ENCODE measurements around the gene BLM.
"Not testable (repeated sequence)": the region's sequence is repeated elsewhere in the genome, so short reads cannot be mapped to it uniquely, and the experiment has no call there.

DNA sequence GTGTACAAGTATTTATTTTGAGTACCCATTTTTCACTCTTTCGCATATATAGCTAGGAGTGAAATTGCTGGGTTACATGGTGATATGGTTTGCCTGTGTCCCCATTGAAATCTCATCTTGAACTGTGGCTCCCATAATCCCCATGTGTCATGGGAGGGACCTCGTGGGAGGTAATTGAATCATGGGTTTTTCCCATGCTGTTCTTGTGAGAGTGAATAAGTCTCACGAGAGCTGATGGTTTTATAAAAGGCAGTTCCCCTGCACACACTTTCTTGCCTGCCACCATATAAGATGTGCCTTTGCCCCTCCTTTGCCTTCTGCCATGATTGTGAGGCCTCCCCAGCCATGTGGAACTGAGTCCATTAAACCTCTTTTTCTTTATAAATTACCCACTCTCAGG, 23.4 kb downstream of the BLM start:
- not testable (repeated sequence) for TF ChIP-seq RXRA, FOSL2 (IDR thresholded peaks at IDR 0.05; ENCODE audit: borderline replicate concordance, low read depth)
- TF ChIP-seq, protein P1, sequence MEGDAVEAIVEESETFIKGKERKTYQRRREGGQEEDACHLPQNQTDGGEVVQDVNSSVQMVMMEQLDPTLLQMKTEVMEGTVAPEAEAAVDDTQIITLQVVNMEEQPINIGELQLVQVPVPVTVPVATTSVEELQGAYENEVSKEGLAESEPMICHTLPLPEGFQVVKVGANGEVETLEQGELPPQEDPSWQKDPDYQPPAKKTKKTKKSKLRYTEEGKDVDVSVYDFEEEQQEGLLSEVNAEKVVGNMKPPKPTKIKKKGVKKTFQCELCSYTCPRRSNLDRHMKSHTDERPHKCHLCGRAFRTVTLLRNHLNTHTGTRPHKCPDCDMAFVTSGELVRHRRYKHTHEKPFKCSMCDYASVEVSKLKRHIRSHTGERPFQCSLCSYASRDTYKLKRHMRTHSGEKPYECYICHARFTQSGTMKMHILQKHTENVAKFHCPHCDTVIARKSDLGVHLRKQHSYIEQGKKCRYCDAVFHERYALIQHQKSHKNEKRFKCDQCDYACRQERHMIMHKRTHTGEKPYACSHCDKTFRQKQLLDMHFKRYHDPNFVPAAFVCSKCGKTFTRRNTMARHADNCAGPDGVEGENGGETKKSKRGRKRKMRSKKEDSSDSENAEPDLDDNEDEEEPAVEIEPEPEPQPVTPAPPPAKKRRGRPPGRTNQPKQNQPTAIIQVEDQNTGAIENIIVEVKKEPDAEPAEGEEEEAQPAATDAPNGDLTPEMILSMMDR (IDR thresholded peaks at IDR 0.05) = not testable (repeated sequence)

Measured in SK-N-SH (cell line).